H9 (cell line): ENCODE results near the gene GLP2R. TPM values are rescaled to one million over a fixed set of nuclear protein-coding genes. Genes with fewer than 3 reads are reported as not detected.

Experiments
- DNase-seq: peaks from one replicate; pipeline ENCODE4 v3.0.0-alpha.2; 2017
- H2AFZ ChIP-seq: one replicate; pipeline ENCODE4 v1.6.1; 2013; ENCODE audit warnings: mild to moderate bottlenecking, low read length, control low read depth, moderate library complexity
- H2AK5ac ChIP-seq: 2 replicates; pipeline ENCODE4 v1.6.1; 2013; ENCODE audit warnings: low read length, control low read depth, mixed read lengths; ENCODE audit not compliant: insufficient read length
- H2BK120ac ChIP-seq: one replicate; pipeline ENCODE4 v1.6.1; 2013; ENCODE audit warnings: low read depth, mild to moderate bottlenecking, low read length, control low read depth, inconsistent platforms; ENCODE audit not compliant: poor library complexity, severe bottlenecking
- H2BK12ac ChIP-seq: 2 replicates; pipeline ENCODE4 v1.6.1; 2013; ENCODE audit warnings: low read length, control low read depth, mixed read lengths, low read depth; ENCODE audit not compliant: insufficient read length
- H2BK15ac ChIP-seq: 2 replicates; pipeline ENCODE4 v1.6.1; 2013; ENCODE audit warnings: low read depth, low read length, control low read depth
- H2BK20ac ChIP-seq: one replicate; pipeline ENCODE4 v1.6.1; 2013; ENCODE audit warnings: low read depth, mild to moderate bottlenecking, low read length, control low read depth, inconsistent platforms; ENCODE audit not compliant: poor library complexity, severe bottlenecking
- H2BK5ac ChIP-seq: 2 replicates; pipeline ENCODE4 v1.6.1; 2013; ENCODE audit warnings: low read length, control low read depth, mixed read lengths; ENCODE audit not compliant: insufficient read length
- H3K14ac ChIP-seq: 2 replicates; pipeline ENCODE4 v1.6.1; 2013; ENCODE audit warnings: low read length, control low read depth; ENCODE audit not compliant: insufficient read depth
- H3K18ac ChIP-seq: 2 replicates; pipeline ENCODE4 v1.6.1; 2013; ENCODE audit warnings: low read depth, mild to moderate bottlenecking, mixed read lengths, low read length, control low read depth; ENCODE audit not compliant: insufficient read length
- H3K23ac ChIP-seq: 2 replicates; pipeline ENCODE4 v1.6.1; 2013; ENCODE audit warnings: low read length, control low read depth, mixed read lengths, low read depth; ENCODE audit not compliant: insufficient read length
- H3K23me2 ChIP-seq: 2 replicates; pipeline ENCODE4 v1.6.1; 2013; ENCODE audit warnings: low read depth, mild to moderate bottlenecking, mixed read lengths, low read length, control low read depth; ENCODE audit not compliant: insufficient read length, poor library complexity, severe bottlenecking
- H3K27ac ChIP-seq: 2 replicates; pipeline ENCODE4 v1.5.1; 2013; ENCODE audit warnings: low read length, control low read depth, mixed read lengths, low read depth; ENCODE audit not compliant: insufficient read length
- H3K27me3 ChIP-seq: 2 replicates; pipeline ENCODE4 v1.6.1; 2013; ENCODE audit warnings: low read length, control low read depth, inconsistent platforms; ENCODE audit not compliant: insufficient read depth
- H3K4ac ChIP-seq: 2 replicates; pipeline ENCODE4 v1.6.1; 2013; ENCODE audit warnings: low read depth, mild to moderate bottlenecking, control low read depth, inconsistent platforms, low read length, moderate library complexity
- H3K4me1 ChIP-seq: 2 replicates; pipeline ENCODE4 v1.6.1; 2013; ENCODE audit warnings: low read length, control low read depth, inconsistent platforms; ENCODE audit not compliant: insufficient read depth
- H3K4me2 ChIP-seq: 2 replicates; pipeline ENCODE4 v1.6.1; 2013; ENCODE audit warnings: low read length, control low read depth, mixed read lengths; ENCODE audit not compliant: insufficient read length, insufficient read depth
- H3K56ac ChIP-seq: 2 replicates; pipeline ENCODE4 v1.6.1; 2013; ENCODE audit warnings: low read depth, mild to moderate bottlenecking, mixed read lengths, low read length, control low read depth; ENCODE audit not compliant: insufficient read length
- H3K79me1 ChIP-seq: 2 replicates; pipeline ENCODE4 v1.6.1; 2013; ENCODE audit warnings: low read depth, mild to moderate bottlenecking, moderate library complexity, low read length, control low read depth, inconsistent platforms; ENCODE audit not compliant: insufficient read depth, poor library complexity, severe bottlenecking
- H3K79me2 ChIP-seq: 2 replicates; pipeline ENCODE4 v1.6.1; 2013; ENCODE audit warnings: low read length, control low read depth, inconsistent platforms; ENCODE audit not compliant: insufficient read depth
- H3K9ac ChIP-seq: 2 replicates; pipeline ENCODE4 v1.6.1; 2013; ENCODE audit warnings: low read length, control low read depth, mixed read lengths; ENCODE audit not compliant: insufficient read length; ENCODE audit errors: extremely low read depth
- H3K9me3 ChIP-seq: one replicate; pipeline ENCODE4 v1.6.1; 2013; ENCODE audit warnings: low read depth, low read length, inconsistent platforms; ENCODE audit not compliant: control insufficient read depth
- H3T11ph ChIP-seq: one replicate; pipeline ENCODE4 v1.6.1; 2013; ENCODE audit warnings: mild to moderate bottlenecking, low read length, control low read depth, inconsistent platforms
- H4K20me1 ChIP-seq: one replicate; pipeline ENCODE4 v1.6.1; 2013; ENCODE audit not compliant: control insufficient read depth, insufficient read length, insufficient read depth
- H4K5ac ChIP-seq: 2 replicates; pipeline ENCODE4 v1.6.1; 2013; ENCODE audit warnings: low read depth, mild to moderate bottlenecking, mixed read lengths, low read length, control low read depth; ENCODE audit not compliant: insufficient read length
- H4K8ac ChIP-seq: replicated peaks from 2 replicates; pipeline ENCODE4 v1.6.1; 2013; ENCODE audit warnings: low read length, control low read depth, mixed read lengths, low read depth; ENCODE audit not compliant: insufficient read length
- H4K91ac ChIP-seq: 2 replicates; pipeline ENCODE4 v1.6.1; 2013; ENCODE audit warnings: low read depth, mild to moderate bottlenecking, moderate library complexity, mixed read lengths, low read length, control low read depth; ENCODE audit not compliant: insufficient read length
- H3K27ac Mint-ChIP-seq, 3 experiments: 2 replicates in 2 of 3; 3 replicates in 1 of 3; pipeline ENCODE4 v1.8.0; 2020 to 2021; ENCODE audit warnings: mixed read lengths in 3 of 3, mild to moderate bottlenecking in 1 of 3, moderate library complexity in 1 of 3
- H3K27me3 Mint-ChIP-seq: 2 replicates; pipeline ENCODE4 v1.8.0; 2021; ENCODE audit warnings: low read depth, mild to moderate bottlenecking, moderate library complexity, mixed read lengths
- H3K36me3 Mint-ChIP-seq, 3 experiments: 2 replicates in 2 of 3; 3 replicates in 1 of 3; pipeline ENCODE4 v1.8.0; 2020 to 2021; ENCODE audit warnings: low read depth in 3 of 3, mixed read lengths in 3 of 3; ENCODE audit not compliant: insufficient read depth in 1 of 3
- H3K4me1 Mint-ChIP-seq, 2 experiments: 2 replicates each; pipeline ENCODE4 v1.8.0; 2020; ENCODE audit warnings: mixed read lengths in 2 of 2
- H3K4me3 Mint-ChIP-seq, 2 experiments: 2 replicates in 1 of 2; 3 replicates in 1 of 2; pipeline ENCODE4 v1.8.0; 2020 to 2021; ENCODE audit warnings: mild to moderate bottlenecking in 2 of 2, mixed read lengths in 2 of 2, moderate library complexity in 1 of 2
- H3K9me3 Mint-ChIP-seq, 2 experiments: 2 replicates in 1 of 2; 3 replicates in 1 of 2; pipeline ENCODE4 v1.8.0; 2020; ENCODE audit warnings: mild to moderate bottlenecking in 2 of 2, mixed read lengths in 2 of 2, moderate library complexity in 1 of 2
- CTCF ChIP-seq: fragments of 200-600 bp; sonication (generic); conservative IDR thresholded peaks from 3 replicates; pipeline ENCODE4 v1.8.0; 2021; ENCODE audit warnings: antibody characterized with exemption, mild to moderate bottlenecking
- WGBS: extraction: QIAGEN DNeasy Blood & Tissue Kit; methylation state at CpG from one replicate; pipeline ENCODE4 v1.1.7; 2013; ENCODE audit warnings: missing lambda C conversion rate, low lambda C conversion rate, mixed read lengths; ENCODE audit not compliant: insufficient read length; ENCODE audit errors: extremely low coverage; 5-methylcytosine and 5-hydroxymethylcytosine counted together
- total RNA-seq: library from RNA; stranded (reverse); gene quantifications from 2 replicates; pipeline ENCODE4 v1.2.1, GENCODE V29; 2021

Gene GLP2R
- total RNA-seq, 1 experiment from 2014 or later, result not detected

- Mint-ChIP-seq H3K27ac (no peak overlapping the region), H3K27me3 (peaks cover 3% of the 10 kb centered on the region), H3K36me3 (no peaks in the 10 kb centered on the region; a peak in 1 of 7 replicates), H3K4me3 (no peak overlapping the region), H3K4me1 (no peaks in the 10 kb centered on the region), H3K9me3 (no peaks in the 10 kb centered on the region; a peak in 1 of 5 replicates)
- no peak overlapping the region for H2BK20ac ChIP-seq
- H3K14ac ChIP-seq, result no peak overlapping the region
- H4K20me1 ChIP-seq, result no peaks in the 10 kb centered on the region
- no peak overlapping the region for H4K8ac ChIP-seq
- no peak overlapping the region for H2AK5ac ChIP-seq
- H3K23ac ChIP-seq, result no peak overlapping the region
- H2AFZ ChIP-seq, result no peak overlapping the region
- no peaks in the 10 kb centered on the region for H3K23me2 ChIP-seq
- H3K4ac ChIP-seq, result no peak overlapping the region
- H4K5ac ChIP-seq, result no peak overlapping the region
- no peak overlapping the region for H3K56ac ChIP-seq
- no CpG with 5 or more reads among the region's 2 CpGs for WGBS
- H2BK120ac ChIP-seq, result no peak overlapping the region
- H3K9me3 ChIP-seq, result no peaks in the 10 kb centered on the region
- no peaks in the 10 kb centered on the region for H3K4me1 ChIP-seq
- no peak overlapping the region for H3K4me2 ChIP-seq
- no peak overlapping the region for H2BK5ac ChIP-seq
- no peak overlapping the region for H4K91ac ChIP-seq
- DNase-seq, result no peak
- no peak overlapping the region for H3T11ph ChIP-seq
- no peaks in the 10 kb centered on the region for H3K27me3 ChIP-seq
- no peak overlapping the region for H3K27ac ChIP-seq
- H2BK15ac ChIP-seq, result no peak overlapping the region
- H3K79me2 ChIP-seq, result no peaks in the 10 kb centered on the region
- H3K18ac ChIP-seq, result no peak overlapping the region
- H3K79me1 ChIP-seq, result no peaks in the 10 kb centered on the region
- H2BK12ac ChIP-seq, result no peak overlapping the region
- H3K9ac ChIP-seq, result no peak overlapping the region
- no peak for TF ChIP-seq CTCF
These were observed 5.0 kb downstream of the GLP2R start for GRCh38 chr17:9830711-9831110.
